GM12878 (cell line): ENCODE data around the gene SLC18A3.

ENCODE experiments used
- POLR2A ChIP-seq: IDR thresholded peaks from 2 replicates; pipeline ENCODE4 v1.6.1; 2011; ENCODE audit warnings: low read depth, mild to moderate bottlenecking, low read length
- SRF ChIP-seq, 2 experiments: IDR thresholded peaks; 2 replicates each; pipeline ENCODE4 v1.6.1; 2011; ENCODE audit warnings: low read depth in 2 of 2, low read length in 2 of 2, mild to moderate bottlenecking in 1 of 2, moderate library complexity in 1 of 2
- TF ChIP-seq, protein P1 (sequence below), 3 experiments: IDR thresholded peaks in 2 of 3; conservative IDR thresholded peaks in 1 of 3; 2 replicates each; pipeline ENCODE4 v1.5.1; 2011; ENCODE audit warnings: low read depth in 3 of 3, low read length in 3 of 3, mild to moderate bottlenecking in 3 of 3, control low read depth in 2 of 3, moderate library complexity in 2 of 3, inconsistent platforms in 1 of 3, mixed read lengths in 1 of 3; ENCODE audit not compliant: control insufficient read depth in 2 of 3, insufficient read depth in 1 of 3; ENCODE audit errors: extremely low read depth in 1 of 3

DNA sequence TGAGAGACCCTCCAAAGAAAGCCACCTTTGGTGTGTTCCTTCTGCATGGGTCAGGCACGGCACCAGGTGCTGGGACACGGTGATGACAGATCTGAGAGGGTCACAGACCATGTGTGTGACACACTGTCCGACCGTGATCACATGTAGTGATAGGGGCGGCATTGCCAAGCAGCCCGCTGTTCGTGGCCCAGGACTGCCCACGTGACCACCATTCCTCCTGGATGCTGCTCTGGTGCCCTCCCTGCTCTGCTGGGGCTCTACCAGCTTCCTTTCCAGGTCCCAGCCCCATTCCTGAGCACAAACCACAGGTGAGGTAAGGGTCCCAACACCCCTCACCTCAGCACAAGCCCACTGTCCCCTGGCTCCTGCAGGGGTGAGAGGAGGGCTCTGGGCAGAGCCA, 10.1 kb upstream of the SLC18A3 start:
- TF ChIP-seq, protein P1, sequence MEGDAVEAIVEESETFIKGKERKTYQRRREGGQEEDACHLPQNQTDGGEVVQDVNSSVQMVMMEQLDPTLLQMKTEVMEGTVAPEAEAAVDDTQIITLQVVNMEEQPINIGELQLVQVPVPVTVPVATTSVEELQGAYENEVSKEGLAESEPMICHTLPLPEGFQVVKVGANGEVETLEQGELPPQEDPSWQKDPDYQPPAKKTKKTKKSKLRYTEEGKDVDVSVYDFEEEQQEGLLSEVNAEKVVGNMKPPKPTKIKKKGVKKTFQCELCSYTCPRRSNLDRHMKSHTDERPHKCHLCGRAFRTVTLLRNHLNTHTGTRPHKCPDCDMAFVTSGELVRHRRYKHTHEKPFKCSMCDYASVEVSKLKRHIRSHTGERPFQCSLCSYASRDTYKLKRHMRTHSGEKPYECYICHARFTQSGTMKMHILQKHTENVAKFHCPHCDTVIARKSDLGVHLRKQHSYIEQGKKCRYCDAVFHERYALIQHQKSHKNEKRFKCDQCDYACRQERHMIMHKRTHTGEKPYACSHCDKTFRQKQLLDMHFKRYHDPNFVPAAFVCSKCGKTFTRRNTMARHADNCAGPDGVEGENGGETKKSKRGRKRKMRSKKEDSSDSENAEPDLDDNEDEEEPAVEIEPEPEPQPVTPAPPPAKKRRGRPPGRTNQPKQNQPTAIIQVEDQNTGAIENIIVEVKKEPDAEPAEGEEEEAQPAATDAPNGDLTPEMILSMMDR (IDR thresholded peaks at IDR 0.05 in 2 of 3, conservative IDR thresholded peaks at IDR 0.05 in 1 of 3; ENCODE audit: control insufficient read depth in 2 of 3, extremely low read depth in 1 of 3, insufficient read depth in 1 of 3, low read depth in 3 of 3, low read length in 3 of 3), result no peak
- TF ChIP-seq SRF (IDR thresholded peaks at IDR 0.05; ENCODE audit: low read depth in 2 of 2, low read length in 2 of 2) (no peak), POLR2A (no peak)
